ENCODE results near the gene ZG16B.

ZG16B gene

DNA sequence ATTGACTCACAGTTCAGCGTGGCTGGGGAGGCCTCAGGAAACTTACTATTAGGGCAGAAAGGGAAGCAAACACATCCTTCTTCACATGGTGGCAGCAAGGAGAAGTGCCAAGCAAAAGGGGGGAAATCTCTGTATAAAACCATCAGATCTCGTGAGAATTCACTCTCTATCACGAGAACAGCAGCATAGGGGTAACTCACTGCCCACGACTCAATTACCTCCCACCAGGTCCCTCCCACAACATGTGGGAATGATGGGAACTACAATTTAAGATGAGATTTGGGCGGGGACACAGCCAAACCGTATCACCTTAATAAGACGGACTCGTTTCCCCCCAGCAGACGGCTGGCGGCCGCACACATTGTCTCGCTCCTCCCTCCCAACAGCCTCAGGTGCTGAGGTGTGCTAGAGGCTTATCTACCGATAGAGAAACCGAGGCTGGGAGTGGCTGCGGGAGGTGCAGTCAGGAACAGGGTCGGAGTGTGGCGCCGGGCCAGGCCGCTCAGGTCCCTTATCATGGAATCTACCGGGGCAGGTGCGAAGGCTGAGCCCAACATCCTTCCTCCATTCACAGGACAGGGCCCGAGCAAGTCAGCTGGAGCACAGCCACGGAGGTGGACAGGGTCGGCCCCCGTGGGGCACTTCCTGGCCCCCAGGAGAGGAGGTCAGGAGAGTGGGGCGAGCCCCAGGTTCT, 4.9 kb upstream of the ZG16B start:
- TF ChIP-seq, protein P1, sequence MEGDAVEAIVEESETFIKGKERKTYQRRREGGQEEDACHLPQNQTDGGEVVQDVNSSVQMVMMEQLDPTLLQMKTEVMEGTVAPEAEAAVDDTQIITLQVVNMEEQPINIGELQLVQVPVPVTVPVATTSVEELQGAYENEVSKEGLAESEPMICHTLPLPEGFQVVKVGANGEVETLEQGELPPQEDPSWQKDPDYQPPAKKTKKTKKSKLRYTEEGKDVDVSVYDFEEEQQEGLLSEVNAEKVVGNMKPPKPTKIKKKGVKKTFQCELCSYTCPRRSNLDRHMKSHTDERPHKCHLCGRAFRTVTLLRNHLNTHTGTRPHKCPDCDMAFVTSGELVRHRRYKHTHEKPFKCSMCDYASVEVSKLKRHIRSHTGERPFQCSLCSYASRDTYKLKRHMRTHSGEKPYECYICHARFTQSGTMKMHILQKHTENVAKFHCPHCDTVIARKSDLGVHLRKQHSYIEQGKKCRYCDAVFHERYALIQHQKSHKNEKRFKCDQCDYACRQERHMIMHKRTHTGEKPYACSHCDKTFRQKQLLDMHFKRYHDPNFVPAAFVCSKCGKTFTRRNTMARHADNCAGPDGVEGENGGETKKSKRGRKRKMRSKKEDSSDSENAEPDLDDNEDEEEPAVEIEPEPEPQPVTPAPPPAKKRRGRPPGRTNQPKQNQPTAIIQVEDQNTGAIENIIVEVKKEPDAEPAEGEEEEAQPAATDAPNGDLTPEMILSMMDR (IDR thresholded peaks at IDR 0.05; ENCODE audit: insufficient read depth, missing control alignments) = no peak
- DNase-seq (ENCODE audit: insufficient read length, low spot score) (no peak), FAIRE-seq (no peak)

DNA sequence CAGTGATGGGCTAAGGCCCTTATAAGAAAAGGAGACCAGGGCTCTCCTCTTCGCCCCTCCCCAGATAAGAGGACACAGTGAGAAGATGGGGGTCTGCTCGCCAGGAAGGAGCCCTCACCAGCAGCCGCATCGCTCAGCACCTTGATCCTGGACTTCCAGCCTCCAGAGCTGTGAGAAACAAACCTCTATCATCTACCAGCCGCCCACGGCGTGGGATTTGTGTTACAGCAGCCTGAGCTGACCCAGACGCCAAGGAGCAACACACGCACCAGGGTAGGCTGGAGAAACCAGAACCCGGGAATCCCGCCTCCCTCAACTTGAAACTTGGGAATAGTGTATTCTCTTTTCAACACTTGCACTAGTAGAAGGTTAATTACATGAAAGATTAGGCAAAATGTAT, 4.2 kb upstream of the ZG16B start:
- FAIRE-seq (no peak), DNase-seq (ENCODE audit: insufficient read length, low spot score) (no peak)
- TF ChIP-seq, protein P1 (IDR thresholded peaks at IDR 0.05; ENCODE audit: insufficient read depth, missing control alignments) = no peak

DNA sequence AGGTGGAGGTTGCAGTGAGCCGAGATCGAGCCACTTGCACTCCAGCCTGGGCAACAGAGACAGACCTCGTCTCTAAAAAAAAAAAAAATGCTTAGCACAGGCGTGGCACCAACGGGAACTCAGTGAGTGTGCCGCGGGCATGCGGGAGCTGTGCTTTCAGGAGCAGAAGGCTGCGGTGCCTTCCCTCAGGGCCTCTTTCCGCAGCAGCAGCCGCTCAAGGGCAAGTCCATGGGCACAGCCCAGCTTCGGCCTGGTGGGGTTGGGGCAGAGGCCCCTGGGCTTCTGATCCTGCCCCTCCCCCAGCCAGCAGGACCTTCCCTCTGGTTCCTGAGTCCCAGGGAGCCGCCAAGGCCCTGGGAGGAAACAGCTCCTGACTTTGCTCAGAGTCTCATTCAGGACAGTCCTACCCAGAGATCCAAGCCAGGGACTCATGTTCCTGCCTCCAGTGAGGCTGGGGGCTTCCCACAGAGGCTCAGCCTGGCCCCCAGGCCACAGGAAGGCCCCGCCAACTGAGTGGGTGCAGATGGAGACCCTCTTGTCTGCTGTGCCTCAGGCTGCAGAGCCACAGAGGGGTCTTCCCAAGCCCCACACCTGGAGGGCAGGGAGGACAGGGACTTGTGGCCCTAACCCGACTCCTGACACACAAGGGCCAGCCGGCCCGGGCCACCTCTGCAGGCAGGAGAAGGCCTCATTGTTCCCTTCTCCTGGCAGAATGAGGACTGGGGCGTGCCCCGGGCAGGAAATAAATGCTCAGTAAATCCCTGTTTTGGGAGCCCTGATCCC, 3.3 kb upstream of the ZG16B start:
- FAIRE-seq (no peak), DNase-seq (ENCODE audit: insufficient read length, low spot score) (no peak)
- TF ChIP-seq, protein P1 (IDR thresholded peaks at IDR 0.05; ENCODE audit: insufficient read depth, missing control alignments) = no peak

DNA sequence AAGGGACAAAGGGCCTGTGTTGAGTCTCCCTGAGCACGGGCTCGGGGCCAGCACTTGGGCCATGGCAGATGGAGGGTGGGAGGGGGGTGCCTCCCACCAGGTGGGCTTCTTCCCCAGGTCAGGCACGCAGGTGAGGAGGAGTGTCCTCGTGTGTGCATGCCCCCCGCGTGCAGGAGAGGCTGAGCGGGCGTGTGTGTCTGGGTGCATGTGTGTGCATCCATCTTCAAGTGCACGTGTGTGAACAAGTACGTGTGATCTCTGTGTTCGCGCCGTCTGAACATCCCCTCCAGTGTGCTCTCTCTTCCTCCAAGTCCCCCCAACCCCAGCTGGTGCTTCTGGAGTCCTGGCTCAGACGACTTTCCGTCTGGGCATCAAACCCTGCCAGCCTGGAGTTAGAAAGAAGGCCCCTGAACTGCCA, 2.7 kb upstream of the ZG16B start:
- TF ChIP-seq, protein P1 (IDR thresholded peaks at IDR 0.05; ENCODE audit: insufficient read depth, missing control alignments) = no peak
- FAIRE-seq (no peak), DNase-seq (ENCODE audit: insufficient read length, low spot score) (no peak)

DNA sequence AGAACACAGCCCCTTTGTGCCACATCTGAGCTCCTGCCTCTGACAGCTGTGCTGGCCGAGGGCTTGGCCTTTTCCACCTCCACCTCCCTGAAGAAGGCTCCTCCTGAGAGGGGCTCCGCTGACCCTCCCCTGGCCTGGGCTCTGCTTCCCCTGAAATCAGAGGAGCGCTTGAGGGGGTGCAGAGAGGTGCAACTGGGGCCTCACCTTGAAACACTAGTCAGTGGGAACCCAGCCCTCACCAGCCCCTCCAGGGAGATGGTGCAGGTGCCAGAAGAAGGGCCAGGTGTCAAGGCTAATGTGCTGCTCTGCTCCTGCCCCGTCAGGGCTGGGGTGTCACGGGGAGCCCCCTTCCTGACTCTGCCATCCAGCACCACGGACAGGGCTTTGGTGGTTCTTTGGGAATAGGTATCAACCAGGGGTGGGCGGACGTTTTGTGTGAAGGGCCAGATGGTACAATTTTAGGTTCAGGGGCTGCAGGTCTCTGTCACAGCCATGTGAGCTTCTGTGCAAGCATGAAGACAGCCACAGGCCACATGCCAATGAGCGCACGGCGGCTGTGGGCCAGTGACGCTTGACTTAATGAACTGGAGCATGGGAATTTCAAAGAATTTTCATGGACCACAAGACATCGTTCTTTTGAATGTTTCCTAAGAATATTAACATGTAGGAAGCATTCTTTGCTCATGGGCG, 2.1 kb upstream of the ZG16B start:
- DNase-seq (ENCODE audit: insufficient read length, low spot score) (no peak), FAIRE-seq (no peak)
- TF ChIP-seq, protein P1 (IDR thresholded peaks at IDR 0.05; ENCODE audit: insufficient read depth, missing control alignments) = no peak

DNA sequence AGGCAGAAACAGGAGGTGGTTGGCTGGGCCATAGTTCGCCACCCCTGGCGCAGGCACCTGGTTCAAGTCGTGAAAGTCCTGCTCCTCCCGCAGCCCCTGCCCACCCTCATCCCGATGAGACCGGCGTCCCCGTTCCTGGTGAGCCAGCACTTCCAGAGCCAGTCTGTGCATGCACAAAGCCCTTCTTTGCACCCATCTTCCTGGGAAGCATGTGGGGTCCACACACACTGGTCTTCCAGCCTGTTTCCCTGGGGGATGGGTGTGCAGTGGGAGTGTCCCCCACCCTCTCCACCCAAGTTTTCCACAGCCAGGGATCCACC, 1.6 kb upstream of the ZG16B start:
- TF ChIP-seq, protein P1 (IDR thresholded peaks at IDR 0.05; ENCODE audit: insufficient read depth, missing control alignments) = no peak
- no peak for FAIRE-seq
- no peak for DNase-seq (ENCODE audit: insufficient read length, low spot score)
